Measurements from ENCODE around the gene PIP4P1.
A peak's percentile ranks its signal among the peaks of the same experiment; 100 is the strongest.
"Not testable (repeated sequence)": the region's sequence is repeated elsewhere in the genome, so short reads cannot be mapped to it uniquely, and the experiment has no call there.

The PIP4P1 gene

DNA sequence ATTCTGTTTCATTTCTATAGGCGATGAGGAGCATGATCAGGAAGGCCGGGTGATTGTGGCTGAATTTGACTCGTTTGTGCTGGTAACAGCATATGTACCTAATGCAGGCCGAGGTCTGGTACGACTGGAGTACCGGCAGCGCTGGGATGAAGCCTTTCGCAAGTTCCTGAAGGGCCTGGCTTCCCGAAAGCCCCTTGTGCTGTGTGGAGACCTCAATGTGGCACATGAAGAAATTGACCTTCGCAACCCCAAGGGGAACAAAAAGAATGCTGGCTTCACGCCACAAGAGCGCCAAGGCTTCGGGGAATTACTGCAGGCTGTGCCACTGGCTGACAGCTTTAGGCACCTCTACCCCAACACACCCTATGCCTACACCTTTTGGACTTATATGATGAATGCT is 4.3 kb downstream of the PIP4P1 start:
- Histone ChIP-seq H3K9me3 (ENCODE audit: control insufficient read depth in 2 of 2, low read length in 2 of 2) (no peaks in the 10 kb centered on the region), H3K36me3 (ENCODE audit: control insufficient read depth in 2 of 2, insufficient read depth in 2 of 2, low read length in 2 of 2) (peaks cover 30 to 40% of the 10 kb centered on the region in 2 donors), H3K4me3 (ENCODE audit: low read length in 2 of 2) (no peak overlapping the region), H3K4me1 (ENCODE audit: control insufficient read depth in 2 of 2, insufficient read depth in 2 of 2, low read length in 2 of 2) (peaks cover 24 to 32% of the 10 kb centered on the region in 2 donors), H3K9ac (ENCODE audit: low read depth in 1 of 2, low read length in 2 of 2) (no peak overlapping the region), H3K27ac (ENCODE audit: low read depth in 2 of 2, low read length in 2 of 2) (no peak overlapping the region), H3K27me3 (ENCODE audit: control insufficient read depth in 2 of 2, insufficient read depth in 2 of 2, low read length in 2 of 2) (no peaks in the 10 kb centered on the region)

DNA sequence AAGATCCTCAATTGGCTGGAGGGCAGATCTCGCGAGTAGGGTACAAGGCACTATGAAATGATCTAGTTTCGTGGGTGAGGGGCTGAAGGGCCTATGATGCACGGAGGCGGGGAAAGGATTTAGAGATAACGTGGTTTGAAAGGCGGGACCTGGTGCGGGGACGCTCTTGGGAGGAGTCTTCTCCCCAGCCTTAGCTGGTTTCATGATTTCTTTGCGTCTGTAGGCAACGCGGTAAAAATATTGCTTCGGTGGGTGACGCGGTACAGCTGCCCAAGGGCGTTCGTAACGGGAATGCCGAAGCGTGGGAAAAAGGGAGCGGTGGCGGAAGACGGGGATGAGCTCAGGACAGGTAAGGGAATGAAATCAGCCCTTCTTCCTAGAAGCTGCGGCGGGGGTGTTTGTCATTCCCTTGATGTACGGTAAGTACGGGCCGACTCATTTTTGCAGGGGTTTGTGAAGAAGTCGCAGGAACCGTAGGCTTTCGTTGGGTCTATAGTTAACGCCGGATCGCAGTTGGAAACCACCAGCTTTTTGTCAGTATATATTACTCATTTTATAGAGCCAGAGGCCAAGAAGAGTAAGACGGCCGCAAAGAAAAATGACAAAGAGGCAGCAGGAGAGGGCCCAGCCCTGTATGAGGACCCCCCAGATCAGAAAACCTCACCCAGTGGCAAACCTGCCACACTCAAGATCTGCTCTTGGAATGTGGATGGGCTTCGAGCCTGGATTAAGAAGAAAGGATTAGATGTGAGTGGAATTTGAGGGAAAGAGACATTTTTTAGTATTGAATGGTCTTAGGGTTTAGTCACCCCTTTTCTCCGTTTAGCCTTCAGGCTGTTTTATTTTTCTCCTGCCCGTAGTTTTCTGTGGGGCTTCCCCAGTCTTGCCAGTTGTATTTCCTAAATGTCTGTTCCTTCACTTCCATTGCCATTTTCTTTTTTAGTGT is 5.6 kb downstream of the PIP4P1 start:
- Histone ChIP-seq H3K27ac (ENCODE audit: low read depth in 2 of 2, low read length in 2 of 2) (peak overlapping the region; percentile 97 to 99), H3K9me3 (ENCODE audit: control insufficient read depth in 2 of 2, low read length in 2 of 2) (no peaks in the 10 kb centered on the region), H3K4me1 (ENCODE audit: control insufficient read depth in 2 of 2, insufficient read depth in 2 of 2, low read length in 2 of 2) (peaks cover 21 to 31% of the 10 kb centered on the region in 2 donors), H3K9ac (ENCODE audit: low read depth in 1 of 2, low read length in 2 of 2) (peak overlapping the region; percentile 87 to 99), H3K27me3 (ENCODE audit: control insufficient read depth in 2 of 2, insufficient read depth in 2 of 2, low read length in 2 of 2) (no peaks in the 10 kb centered on the region), H3K36me3 (ENCODE audit: control insufficient read depth in 2 of 2, insufficient read depth in 2 of 2, low read length in 2 of 2) (peaks cover 34 to 47% of the 10 kb centered on the region in 2 donors), H3K4me3 (ENCODE audit: low read length in 2 of 2) (peak overlapping the region; percentile 87 to 99)

DNA sequence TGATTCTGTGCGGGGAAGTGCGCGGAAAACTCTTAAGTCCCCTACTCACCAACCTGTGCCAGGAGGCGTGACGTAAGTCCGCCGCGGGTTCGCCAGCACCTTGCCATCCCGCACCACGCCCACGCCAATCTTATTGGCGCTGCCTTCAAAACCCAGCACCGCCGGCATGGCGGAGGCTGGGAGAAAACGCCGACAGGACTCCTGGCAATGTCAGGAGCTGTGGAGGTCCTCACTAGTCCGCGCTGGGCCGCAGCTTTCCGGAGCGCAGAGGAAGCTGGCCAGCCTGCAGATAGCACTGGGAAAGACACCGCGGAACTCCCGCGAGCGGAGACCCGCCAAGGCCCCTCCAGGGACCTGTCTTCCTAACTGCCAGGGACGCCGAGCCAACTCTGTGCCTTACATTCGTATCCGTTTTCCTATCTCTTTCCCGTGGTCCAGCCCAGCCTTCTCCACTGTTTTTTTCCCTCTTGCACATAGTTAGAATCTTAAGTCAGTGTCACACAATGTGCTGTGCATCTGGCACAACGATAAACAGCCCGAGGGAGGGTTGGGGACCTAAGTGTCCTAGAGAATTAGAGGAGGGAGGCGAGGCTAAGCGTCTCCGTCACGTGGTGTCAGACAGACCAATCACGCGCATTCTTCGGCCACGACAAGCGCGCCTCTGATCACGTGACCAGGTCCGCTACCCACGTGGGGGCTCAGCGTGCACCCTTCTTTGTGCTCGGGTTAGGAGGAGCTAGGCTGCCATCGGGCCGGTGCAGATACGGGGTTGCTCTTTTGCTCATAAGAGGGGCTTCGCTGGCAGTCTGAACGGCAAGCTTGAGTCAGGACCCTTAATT is 6.5 kb downstream of the PIP4P1 start, which contains the start of the genes APEX1 and OSGEP:
APEX1 (plus strand) TSS at position 711 of the 839 bp plus-strand sequence. CDS start 420 bp downstream, outside the sequence.
OSGEP (minus strand) TSS at position 297 of the 839 bp plus-strand sequence; CDS start at position 168, 129 bp downstream.
- Histone ChIP-seq H3K9ac (ENCODE audit: low read depth in 1 of 2, low read length in 2 of 2) (peak within 1 kb of the TSS; percentile 87 to 99), H3K27ac (ENCODE audit: low read depth in 2 of 2, low read length in 2 of 2) (peak within 1 kb of the TSS; percentile 97 to 99), H3K9me3 (ENCODE audit: control insufficient read depth in 2 of 2, low read length in 2 of 2) (no peaks in the 10 kb centered on the region), H3K4me3 (ENCODE audit: low read length in 2 of 2) (peak within 1 kb of the TSS; percentile 87 to 99), H3K4me1 (ENCODE audit: control insufficient read depth in 2 of 2, insufficient read depth in 2 of 2, low read length in 2 of 2) (peaks cover 13 to 22% of the 10 kb centered on the region in 2 donors), H3K27me3 (ENCODE audit: control insufficient read depth in 2 of 2, insufficient read depth in 2 of 2, low read length in 2 of 2) (no peaks in the 10 kb centered on the region), H3K36me3 (ENCODE audit: control insufficient read depth in 2 of 2, insufficient read depth in 2 of 2, low read length in 2 of 2) (peaks cover 39 to 49% of the 10 kb centered on the region in 2 donors)

DNA sequence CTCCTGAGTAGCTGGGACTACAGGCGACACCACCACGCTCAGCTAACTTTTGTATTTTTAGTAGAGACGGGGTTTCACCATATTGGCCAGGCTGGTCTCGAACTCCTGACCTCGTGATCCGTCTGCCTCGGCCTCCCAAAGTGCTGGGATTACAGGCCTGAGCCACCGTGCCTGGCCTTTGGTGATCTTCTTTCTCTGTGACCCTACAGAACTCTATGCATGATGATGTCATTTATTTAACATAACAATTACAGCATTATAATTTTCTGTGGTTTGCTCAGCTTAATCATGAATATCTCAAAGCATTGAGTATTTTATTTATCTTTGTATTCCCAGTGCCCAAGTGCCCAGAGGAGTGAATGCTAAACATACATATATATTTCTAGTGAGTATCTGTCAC is 8.4 kb downstream of the PIP4P1 start:
- H3K9me3 ChIP-seq (ENCODE audit: control insufficient read depth in 2 of 2, low read length in 2 of 2); H3K9ac ChIP-seq (ENCODE audit: low read depth in 1 of 2, low read length in 2 of 2); H3K27ac ChIP-seq (ENCODE audit: low read depth in 2 of 2, low read length in 2 of 2); H3K4me3 ChIP-seq (ENCODE audit: low read length in 2 of 2); H3K27me3 ChIP-seq (ENCODE audit: control insufficient read depth in 2 of 2, insufficient read depth in 2 of 2, low read length in 2 of 2): not testable (repeated sequence)
- Histone ChIP-seq H3K36me3 (ENCODE audit: control insufficient read depth in 2 of 2, insufficient read depth in 2 of 2, low read length in 2 of 2) (peaks cover 39 to 51% of the 10 kb centered on the region in 2 donors), H3K4me1 (ENCODE audit: control insufficient read depth in 2 of 2, insufficient read depth in 2 of 2, low read length in 2 of 2) (peaks cover 13 to 19% of the 10 kb centered on the region in 2 donors)

DNA sequence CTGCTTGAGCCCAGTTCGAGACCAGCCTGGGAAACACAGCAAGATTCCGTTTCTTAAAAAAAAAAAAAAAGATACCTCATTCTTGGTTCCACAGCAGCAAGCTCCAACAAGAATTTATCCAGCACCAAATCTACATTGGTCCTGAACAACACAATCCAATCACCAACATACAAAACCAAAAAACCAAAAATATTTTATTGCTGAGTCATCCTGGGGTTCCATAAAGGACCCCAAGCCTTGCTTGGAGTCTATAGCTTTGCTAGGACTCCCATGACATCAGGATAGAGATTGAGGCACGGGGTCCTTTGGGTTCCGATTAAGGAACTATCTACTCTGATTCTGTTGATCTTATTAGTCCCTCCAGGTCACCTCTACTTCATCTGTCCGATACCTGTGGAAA is 14.3 kb downstream of the PIP4P1 start:
- Histone ChIP-seq H3K9me3 (ENCODE audit: control insufficient read depth in 2 of 2, low read length in 2 of 2) (no peaks in the 10 kb centered on the region), H3K4me1 (ENCODE audit: control insufficient read depth in 2 of 2, insufficient read depth in 2 of 2, low read length in 2 of 2) (no peaks in the 10 kb centered on the region), H3K4me3 (ENCODE audit: low read length in 2 of 2) (no peak overlapping the region), H3K9ac (ENCODE audit: low read depth in 1 of 2, low read length in 2 of 2) (no peak overlapping the region), H3K36me3 (ENCODE audit: control insufficient read depth in 2 of 2, insufficient read depth in 2 of 2, low read length in 2 of 2) (peaks cover 47 to 56% of the 10 kb centered on the region in 2 donors), H3K27me3 (ENCODE audit: control insufficient read depth in 2 of 2, insufficient read depth in 2 of 2, low read length in 2 of 2) (no peaks in the 10 kb centered on the region), H3K27ac (ENCODE audit: low read depth in 2 of 2, low read length in 2 of 2) (no peak overlapping the region)

DNA sequence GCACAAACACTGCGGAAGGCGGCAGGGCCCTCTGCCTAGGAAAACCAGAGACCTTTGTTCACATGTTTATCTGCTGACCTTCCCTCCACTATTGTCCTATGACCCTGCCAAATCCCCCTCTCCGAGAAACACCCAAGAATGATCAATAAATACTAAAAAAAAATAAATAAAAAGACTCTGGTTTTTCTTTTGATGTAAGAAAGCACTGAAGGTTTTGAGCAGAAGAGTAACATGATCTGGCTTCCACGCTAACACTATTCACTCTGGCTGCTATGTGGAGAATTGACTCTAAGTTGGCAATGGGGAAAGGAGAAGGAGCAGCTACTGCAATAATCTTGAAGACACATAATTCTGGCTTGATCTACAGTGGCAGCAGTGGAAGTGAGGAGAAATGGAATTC is 17.6 kb downstream of the PIP4P1 start:
- peaks cover 31% of the 10 kb centered on the region in 2 donors for H3K36me3 ChIP-seq (ENCODE audit: control insufficient read depth in 2 of 2, insufficient read depth in 2 of 2, low read length in 2 of 2)
- not testable (repeated sequence) for H3K9ac ChIP-seq (ENCODE audit: low read depth in 1 of 2, low read length in 2 of 2); H3K4me1 ChIP-seq (ENCODE audit: control insufficient read depth in 2 of 2, insufficient read depth in 2 of 2, low read length in 2 of 2); H3K9me3 ChIP-seq (ENCODE audit: control insufficient read depth in 2 of 2, low read length in 2 of 2); H3K27ac ChIP-seq (ENCODE audit: low read depth in 2 of 2, low read length in 2 of 2); H3K27me3 ChIP-seq (ENCODE audit: control insufficient read depth in 2 of 2, insufficient read depth in 2 of 2, low read length in 2 of 2); H3K4me3 ChIP-seq (ENCODE audit: low read length in 2 of 2)

DNA sequence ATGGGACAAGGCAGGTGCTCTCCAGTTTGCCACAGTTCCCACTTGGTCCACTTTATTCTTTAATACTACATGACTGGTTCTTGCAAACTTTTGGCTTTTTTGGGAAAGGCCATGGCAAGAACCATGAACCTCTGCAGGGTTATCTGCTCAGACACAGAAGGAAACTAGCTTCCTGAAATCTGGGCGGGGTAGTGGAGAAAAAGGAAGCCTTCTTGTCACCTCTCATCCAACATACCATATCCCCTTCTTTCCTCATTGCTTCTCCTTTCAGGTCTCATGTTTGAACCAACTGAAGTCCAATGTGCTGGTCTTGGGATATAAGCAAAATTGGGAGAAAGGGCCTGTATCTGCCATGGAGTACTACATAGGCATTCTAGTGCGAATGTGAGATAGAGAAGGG is 19.8 kb downstream of the PIP4P1 start:
- H3K27me3 ChIP-seq (ENCODE audit: control insufficient read depth in 2 of 2, insufficient read depth in 2 of 2, low read length in 2 of 2): no peaks in the 10 kb centered on the region
- H3K4me1 ChIP-seq (ENCODE audit: control insufficient read depth in 2 of 2, insufficient read depth in 2 of 2, low read length in 2 of 2): no peaks in the 10 kb centered on the region
- H3K36me3 ChIP-seq (ENCODE audit: control insufficient read depth in 2 of 2, insufficient read depth in 2 of 2, low read length in 2 of 2): peaks cover 9 to 10% of the 10 kb centered on the region in 2 donors
- H3K4me3 ChIP-seq (ENCODE audit: low read length in 2 of 2): no peak overlapping the region
- no peaks in the 10 kb centered on the region for H3K9me3 ChIP-seq (ENCODE audit: control insufficient read depth in 2 of 2, low read length in 2 of 2)
- H3K9ac ChIP-seq (ENCODE audit: low read depth in 1 of 2, low read length in 2 of 2): no peak overlapping the region
- no peak overlapping the region for H3K27ac ChIP-seq (ENCODE audit: low read depth in 2 of 2, low read length in 2 of 2)

DNA sequence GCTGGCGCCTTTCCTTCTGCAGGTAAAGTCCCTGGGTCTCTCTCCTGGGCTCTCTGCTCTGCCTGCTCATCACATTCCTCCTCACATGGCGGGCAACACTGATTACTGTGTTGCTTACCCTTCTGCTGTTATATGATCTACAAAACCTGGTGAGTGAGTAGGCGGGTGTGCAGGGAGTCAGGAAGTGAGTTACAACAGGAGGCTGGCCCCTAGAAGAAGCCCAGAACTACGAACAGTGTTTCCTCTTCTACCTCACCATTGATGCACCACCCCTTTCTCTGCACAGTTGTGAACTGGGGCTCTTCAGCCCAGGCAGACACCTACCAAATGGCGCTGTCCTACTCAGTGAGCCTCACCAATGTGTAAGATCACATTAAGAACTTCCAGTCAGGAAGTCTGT is 20.4 kb downstream of the PIP4P1 start:
- Histone ChIP-seq H3K4me1 (ENCODE audit: control insufficient read depth in 2 of 2, insufficient read depth in 2 of 2, low read length in 2 of 2) (no peaks in the 10 kb centered on the region), H3K27me3 (ENCODE audit: control insufficient read depth in 2 of 2, insufficient read depth in 2 of 2, low read length in 2 of 2) (no peaks in the 10 kb centered on the region), H3K4me3 (ENCODE audit: low read length in 2 of 2) (no peak overlapping the region), H3K27ac (ENCODE audit: low read depth in 2 of 2, low read length in 2 of 2) (no peak overlapping the region), H3K9me3 (ENCODE audit: control insufficient read depth in 2 of 2, low read length in 2 of 2) (no peaks in the 10 kb centered on the region), H3K36me3 (ENCODE audit: control insufficient read depth in 2 of 2, insufficient read depth in 2 of 2, low read length in 2 of 2) (peaks cover 4% of the 10 kb centered on the region in 2 donors), H3K9ac (ENCODE audit: low read depth in 1 of 2, low read length in 2 of 2) (no peak overlapping the region)

DNA sequence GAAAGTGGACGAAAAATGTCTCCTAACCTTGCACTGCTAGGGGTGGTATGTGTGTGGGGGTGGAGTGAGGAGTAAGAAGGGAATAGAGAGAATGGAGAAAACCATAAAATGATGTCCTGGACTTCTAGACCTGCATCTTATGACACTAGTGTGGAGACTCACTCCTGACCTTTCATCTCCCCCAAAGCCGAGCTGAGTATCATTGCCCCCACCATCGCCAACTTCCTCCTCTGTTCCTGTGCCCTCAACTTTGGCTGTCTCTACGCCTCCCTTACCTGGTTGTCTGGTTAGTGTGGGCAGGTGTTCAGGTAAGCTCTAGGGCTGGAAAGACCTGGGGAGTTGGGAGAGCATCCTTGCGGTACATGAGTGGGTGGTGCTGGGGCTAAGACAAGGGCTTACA is 20.8 kb downstream of the PIP4P1 start:
- H3K27ac ChIP-seq (ENCODE audit: low read depth in 2 of 2, low read length in 2 of 2): no peak overlapping the region
- no peaks in the 10 kb centered on the region for H3K4me1 ChIP-seq (ENCODE audit: control insufficient read depth in 2 of 2, insufficient read depth in 2 of 2, low read length in 2 of 2)
- no peaks in the 10 kb centered on the region for H3K27me3 ChIP-seq (ENCODE audit: control insufficient read depth in 2 of 2, insufficient read depth in 2 of 2, low read length in 2 of 2)

DNA sequence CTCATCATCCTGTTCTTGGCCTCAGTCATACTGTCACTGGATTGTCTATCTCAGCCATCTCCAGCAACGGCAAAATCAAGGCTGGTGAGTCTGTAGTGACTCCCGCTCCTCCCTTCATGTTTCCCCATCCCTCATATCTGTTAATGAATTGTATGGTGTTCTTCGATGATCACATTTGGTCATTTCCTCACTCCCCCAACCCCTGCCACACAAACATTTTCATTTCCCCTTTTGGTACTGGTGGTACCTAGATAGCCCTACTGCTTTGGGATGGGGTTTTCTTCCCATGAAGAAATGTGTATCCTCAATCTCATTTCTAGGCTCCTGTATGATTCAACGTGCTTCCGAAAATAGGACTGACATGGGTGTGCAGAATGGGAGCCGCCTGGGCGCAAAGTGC is 22.6 kb downstream of the PIP4P1 start:
- no peaks in the 10 kb centered on the region for H3K4me1 ChIP-seq (ENCODE audit: control insufficient read depth in 2 of 2, insufficient read depth in 2 of 2, low read length in 2 of 2)
- no peak overlapping the region for H3K9ac ChIP-seq (ENCODE audit: low read depth in 1 of 2, low read length in 2 of 2)
- H3K27ac ChIP-seq (ENCODE audit: low read depth in 2 of 2, low read length in 2 of 2): no peak overlapping the region
- H3K36me3 ChIP-seq (ENCODE audit: control insufficient read depth in 2 of 2, insufficient read depth in 2 of 2, low read length in 2 of 2): no peaks in the 10 kb centered on the region
- no peaks in the 10 kb centered on the region for H3K27me3 ChIP-seq (ENCODE audit: control insufficient read depth in 2 of 2, insufficient read depth in 2 of 2, low read length in 2 of 2)
- no peaks in the 10 kb centered on the region for H3K9me3 ChIP-seq (ENCODE audit: control insufficient read depth in 2 of 2, low read length in 2 of 2)
- no peak overlapping the region for H3K4me3 ChIP-seq (ENCODE audit: low read length in 2 of 2)

More for the DNA sequence above, 20.8 kb downstream of the PIP4P1 start:
- Histone ChIP-seq H3K36me3 (ENCODE audit: control insufficient read depth in 2 of 2, insufficient read depth in 2 of 2, low read length in 2 of 2) (no peaks in the 10 kb centered on the region), H3K9me3 (ENCODE audit: control insufficient read depth in 2 of 2, low read length in 2 of 2) (no peaks in the 10 kb centered on the region), H3K9ac (ENCODE audit: low read depth in 1 of 2, low read length in 2 of 2) (no peak overlapping the region), H3K4me3 (ENCODE audit: low read length in 2 of 2) (no peak overlapping the region)
